HEK293 (cell line): Measurements from ENCODE around the gene CAMK2B.

Experiments used
- CTCF ChIA-PET: fragments of 350-600 bp; formaldehyde crosslinking; extraction: SDS; loops from one replicate; lab custom pipeline; 2021; ENCODE audit warnings: antibody characterized with exemption; lab: Yijun Ruan, JAX
- POLR2A ChIA-PET: fragments of 300-600 bp; formaldehyde crosslinking; extraction: SDS; loops from one replicate; lab custom pipeline; 2020; ENCODE audit warnings: antibody characterized with exemption, inconsistent platforms; lab: Yijun Ruan, JAX
- H3K27ac ChIP-seq: fragments of 200-500 bp; sonication (Bioruptor generic); 2 replicates; pipeline ENCODE4 v1.5.1; 2014; ENCODE audit warnings: low read depth, low read length, control low read depth, inconsistent platforms; ENCODE audit errors: extremely low read depth
- H3K36me3 ChIP-seq, 2 experiments: fragments of 200-500 bp in 1 of 2; sonication (Bioruptor generic) in 1 of 2; 1 replicate in 1 of 2; 2 replicates in 1 of 2; pipeline ENCODE4 v1.5.1; 2014 to 2017; ENCODE audit warnings: inconsistent platforms in 2 of 2, low read length in 2 of 2; ENCODE audit not compliant: control insufficient read depth in 2 of 2, insufficient read depth in 1 of 2
- H3K4me1 ChIP-seq: fragments of 200-500 bp; sonication (Bioruptor generic); 2 replicates; pipeline ENCODE4 v1.5.1; 2014; ENCODE audit warnings: mild to moderate bottlenecking, low read length, inconsistent platforms; ENCODE audit not compliant: control insufficient read depth, insufficient read depth
- H3K4me3 ChIP-seq: 2 replicates; pipeline ENCODE4 v1.5.1; 2011; ENCODE audit warnings: low read depth, mild to moderate bottlenecking, control low read depth, low read length, moderate library complexity
- H3K9me3 ChIP-seq: fragments of 200-500 bp; sonication (Bioruptor generic); 2 replicates; pipeline ENCODE4 v1.5.1; 2014; ENCODE audit warnings: low read depth, low read length, inconsistent platforms; ENCODE audit not compliant: control insufficient read depth, insufficient read depth
- GFI1B ChIP-seq: fragments of 450-650 bp; formaldehyde crosslinking; IDR thresholded peaks from 2 replicates; pipeline ENCODE4 v1.5.1; 2016; ENCODE audit warnings: missing biosample characterization, missing genetic modification characterization
- MYNN ChIP-seq: fragments of 450-650 bp; formaldehyde crosslinking; IDR thresholded peaks from 2 replicates; pipeline ENCODE4 v1.5.1; 2016; ENCODE audit warnings: missing biosample characterization, missing genetic modification characterization, borderline replicate concordance
- YY1 ChIP-seq: fragments of 450-650 bp; formaldehyde crosslinking; IDR thresholded peaks from 2 replicates; pipeline ENCODE4 v1.5.1; 2018; ENCODE audit warnings: missing biosample characterization, missing genetic modification characterization
- YY2 ChIP-seq: fragments of 450-650 bp; formaldehyde crosslinking; IDR thresholded peaks from 2 replicates; pipeline ENCODE4 v1.5.1; 2016; ENCODE audit warnings: missing biosample characterization, missing genetic modification characterization
- ZNF19 ChIP-seq: fragments of 450-650 bp; formaldehyde crosslinking; IDR thresholded peaks from 2 replicates; pipeline ENCODE4; 2016; ENCODE audit warnings: missing biosample characterization, missing genetic modification characterization, low read depth
- ZNF223 ChIP-seq: fragments of 450-650 bp; formaldehyde crosslinking; IDR thresholded peaks from 2 replicates; pipeline ENCODE4 v1.5.1; 2016; ENCODE audit warnings: missing biosample characterization, missing genetic modification characterization
- ZNF24 ChIP-seq: fragments of 450-650 bp; formaldehyde crosslinking; IDR thresholded peaks from 2 replicates; pipeline ENCODE4 v1.5.1; 2016; ENCODE audit warnings: missing biosample characterization, missing genetic modification characterization
- ZNF426 ChIP-seq: fragments of 450-650 bp; formaldehyde crosslinking; IDR thresholded peaks from 2 replicates; pipeline ENCODE4 v1.5.1; 2017; ENCODE audit warnings: missing biosample characterization, missing genetic modification characterization, mild to moderate bottlenecking, inconsistent platforms, moderate library complexity
- ZNF473 ChIP-seq: fragments of 450-650 bp; formaldehyde crosslinking; IDR thresholded peaks from 2 replicates; pipeline ENCODE4 v1.5.1; 2017; ENCODE audit warnings: missing biosample characterization, missing genetic modification characterization
- ZNF658 ChIP-seq: fragments of 450-650 bp; formaldehyde crosslinking; IDR thresholded peaks from 2 replicates; pipeline ENCODE4; 2016; ENCODE audit warnings: missing biosample characterization, missing genetic modification characterization
- TF ChIP-seq, protein P1 (sequence below): fragments of 450-650 bp; formaldehyde crosslinking; IDR thresholded peaks from 2 replicates; pipeline ENCODE4 v1.5.1; 2016; ENCODE audit warnings: missing biosample characterization, missing genetic modification characterization
- TF ChIP-seq, protein P2 (sequence below): fragments of 450-650 bp; formaldehyde crosslinking; IDR thresholded peaks from 2 replicates; pipeline ENCODE4 v1.5.1; 2016; ENCODE audit warnings: missing biosample characterization, missing genetic modification characterization, borderline replicate concordance
- TF ChIP-seq, protein P3 (sequence below): fragments of 450-650 bp; formaldehyde crosslinking; IDR thresholded peaks from 2 replicates; pipeline ENCODE4 v1.5.1; 2016; ENCODE audit warnings: missing biosample characterization, missing genetic modification characterization

CAMK2B gene

DNA sequence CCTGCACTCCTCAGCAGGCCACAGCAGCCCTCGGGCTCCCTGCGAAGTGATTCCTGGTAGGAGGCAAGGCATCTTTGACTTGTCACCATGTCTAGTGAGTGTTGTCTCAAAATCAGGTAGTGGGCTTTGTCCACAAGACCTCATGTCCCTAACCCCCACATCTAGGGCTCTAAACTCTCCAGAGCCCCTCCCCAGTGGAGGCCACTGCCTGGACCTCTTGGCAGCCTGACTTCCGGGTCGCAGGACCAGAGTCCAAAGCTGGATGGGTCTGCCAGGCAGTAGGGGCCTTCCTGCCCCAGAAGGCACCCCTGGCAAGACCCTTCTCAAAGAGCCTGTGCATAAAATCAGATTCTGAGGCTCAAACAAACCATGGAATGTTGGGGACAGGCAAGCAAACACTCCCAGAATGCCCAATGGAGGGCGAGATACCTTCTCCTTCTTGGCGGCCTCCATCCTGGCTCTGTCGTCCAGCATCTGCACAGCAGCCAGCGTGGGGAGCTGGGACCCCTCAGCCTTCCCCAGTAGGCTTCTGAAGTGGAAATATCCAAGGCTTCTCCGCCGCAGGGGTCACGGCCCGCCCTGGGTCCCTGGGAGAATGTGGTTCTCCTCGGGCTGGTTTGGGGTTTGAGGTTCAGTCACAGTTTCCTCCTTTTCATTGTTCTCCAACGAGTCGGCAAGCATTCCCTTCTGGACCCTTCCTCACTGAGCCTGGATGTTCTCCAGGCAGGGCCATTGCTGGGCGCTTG lies 136.7 kb downstream of the CAMK2B start:
- TF ChIP-seq, protein P1, sequence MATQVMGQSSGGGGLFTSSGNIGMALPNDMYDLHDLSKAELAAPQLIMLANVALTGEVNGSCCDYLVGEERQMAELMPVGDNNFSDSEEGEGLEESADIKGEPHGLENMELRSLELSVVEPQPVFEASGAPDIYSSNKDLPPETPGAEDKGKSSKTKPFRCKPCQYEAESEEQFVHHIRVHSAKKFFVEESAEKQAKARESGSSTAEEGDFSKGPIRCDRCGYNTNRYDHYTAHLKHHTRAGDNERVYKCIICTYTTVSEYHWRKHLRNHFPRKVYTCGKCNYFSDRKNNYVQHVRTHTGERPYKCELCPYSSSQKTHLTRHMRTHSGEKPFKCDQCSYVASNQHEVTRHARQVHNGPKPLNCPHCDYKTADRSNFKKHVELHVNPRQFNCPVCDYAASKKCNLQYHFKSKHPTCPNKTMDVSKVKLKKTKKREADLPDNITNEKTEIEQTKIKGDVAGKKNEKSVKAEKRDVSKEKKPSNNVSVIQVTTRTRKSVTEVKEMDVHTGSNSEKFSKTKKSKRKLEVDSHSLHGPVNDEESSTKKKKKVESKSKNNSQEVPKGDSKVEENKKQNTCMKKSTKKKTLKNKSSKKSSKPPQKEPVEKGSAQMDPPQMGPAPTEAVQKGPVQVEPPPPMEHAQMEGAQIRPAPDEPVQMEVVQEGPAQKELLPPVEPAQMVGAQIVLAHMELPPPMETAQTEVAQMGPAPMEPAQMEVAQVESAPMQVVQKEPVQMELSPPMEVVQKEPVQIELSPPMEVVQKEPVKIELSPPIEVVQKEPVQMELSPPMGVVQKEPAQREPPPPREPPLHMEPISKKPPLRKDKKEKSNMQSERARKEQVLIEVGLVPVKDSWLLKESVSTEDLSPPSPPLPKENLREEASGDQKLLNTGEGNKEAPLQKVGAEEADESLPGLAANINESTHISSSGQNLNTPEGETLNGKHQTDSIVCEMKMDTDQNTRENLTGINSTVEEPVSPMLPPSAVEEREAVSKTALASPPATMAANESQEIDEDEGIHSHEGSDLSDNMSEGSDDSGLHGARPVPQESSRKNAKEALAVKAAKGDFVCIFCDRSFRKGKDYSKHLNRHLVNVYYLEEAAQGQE, result no peak
- TF ChIP-seq ZNF426 (tag by site-specific recombination) (no peak), ZNF658 (tag by site-specific recombination) (no peak), ZNF19 (no peak), GFI1B (tag by site-specific recombination) (no peak), ZNF473 (tag by site-specific recombination) (no peak), ZNF24 (tag by site-specific recombination) (no peak), MYNN (tag by site-specific recombination) (no peak), YY2 (tag by site-specific recombination) (no peak)
- TF ChIP-seq, protein P2, sequence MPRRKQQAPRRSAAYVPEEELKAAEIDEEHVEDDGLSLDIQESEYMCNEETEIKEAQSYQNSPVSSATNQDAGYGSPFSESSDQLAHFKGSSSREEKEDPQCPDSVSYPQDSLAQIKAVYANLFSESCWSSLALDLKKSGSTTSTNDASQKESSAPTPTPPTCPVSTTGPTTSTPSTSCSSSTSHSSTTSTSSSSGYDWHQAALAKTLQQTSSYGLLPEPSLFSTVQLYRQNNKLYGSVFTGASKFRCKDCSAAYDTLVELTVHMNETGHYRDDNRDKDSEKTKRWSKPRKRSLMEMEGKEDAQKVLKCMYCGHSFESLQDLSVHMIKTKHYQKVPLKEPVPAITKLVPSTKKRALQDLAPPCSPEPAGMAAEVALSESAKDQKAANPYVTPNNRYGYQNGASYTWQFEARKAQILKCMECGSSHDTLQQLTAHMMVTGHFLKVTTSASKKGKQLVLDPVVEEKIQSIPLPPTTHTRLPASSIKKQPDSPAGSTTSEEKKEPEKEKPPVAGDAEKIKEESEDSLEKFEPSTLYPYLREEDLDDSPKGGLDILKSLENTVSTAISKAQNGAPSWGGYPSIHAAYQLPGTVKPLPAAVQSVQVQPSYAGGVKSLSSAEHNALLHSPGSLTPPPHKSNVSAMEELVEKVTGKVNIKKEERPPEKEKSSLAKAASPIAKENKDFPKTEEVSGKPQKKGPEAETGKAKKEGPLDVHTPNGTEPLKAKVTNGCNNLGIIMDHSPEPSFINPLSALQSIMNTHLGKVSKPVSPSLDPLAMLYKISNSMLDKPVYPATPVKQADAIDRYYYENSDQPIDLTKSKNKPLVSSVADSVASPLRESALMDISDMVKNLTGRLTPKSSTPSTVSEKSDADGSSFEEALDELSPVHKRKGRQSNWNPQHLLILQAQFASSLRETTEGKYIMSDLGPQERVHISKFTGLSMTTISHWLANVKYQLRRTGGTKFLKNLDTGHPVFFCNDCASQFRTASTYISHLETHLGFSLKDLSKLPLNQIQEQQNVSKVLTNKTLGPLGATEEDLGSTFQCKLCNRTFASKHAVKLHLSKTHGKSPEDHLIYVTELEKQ, result no peak
- TF ChIP-seq, protein P3, sequence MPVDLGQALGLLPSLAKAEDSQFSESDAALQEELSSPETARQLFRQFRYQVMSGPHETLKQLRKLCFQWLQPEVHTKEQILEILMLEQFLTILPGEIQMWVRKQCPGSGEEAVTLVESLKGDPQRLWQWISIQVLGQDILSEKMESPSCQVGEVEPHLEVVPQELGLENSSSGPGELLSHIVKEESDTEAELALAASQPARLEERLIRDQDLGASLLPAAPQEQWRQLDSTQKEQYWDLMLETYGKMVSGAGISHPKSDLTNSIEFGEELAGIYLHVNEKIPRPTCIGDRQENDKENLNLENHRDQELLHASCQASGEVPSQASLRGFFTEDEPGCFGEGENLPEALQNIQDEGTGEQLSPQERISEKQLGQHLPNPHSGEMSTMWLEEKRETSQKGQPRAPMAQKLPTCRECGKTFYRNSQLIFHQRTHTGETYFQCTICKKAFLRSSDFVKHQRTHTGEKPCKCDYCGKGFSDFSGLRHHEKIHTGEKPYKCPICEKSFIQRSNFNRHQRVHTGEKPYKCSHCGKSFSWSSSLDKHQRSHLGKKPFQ, result no peak
- H3K27ac ChIP-seq, result no peak overlapping the region
- ChIA-PET CTCF (interaction anchor here (0.6 kb wide), 1 partner anchor 56 kb away, joined by 3 read pairs; no protein-coding TSS in a partner anchor), POLR2A (no interaction called here)
- no peaks in the 10 kb centered on the region for H3K9me3 ChIP-seq
- H3K4me3 ChIP-seq, result no peak overlapping the region
- H3K36me3 ChIP-seq, result no peaks in the 10 kb centered on the region
- 0 out of 2 replicates have a peak, but pooled peaks cover 2% of the 10 kb centered on the region for H3K4me1 ChIP-seq

DNA sequence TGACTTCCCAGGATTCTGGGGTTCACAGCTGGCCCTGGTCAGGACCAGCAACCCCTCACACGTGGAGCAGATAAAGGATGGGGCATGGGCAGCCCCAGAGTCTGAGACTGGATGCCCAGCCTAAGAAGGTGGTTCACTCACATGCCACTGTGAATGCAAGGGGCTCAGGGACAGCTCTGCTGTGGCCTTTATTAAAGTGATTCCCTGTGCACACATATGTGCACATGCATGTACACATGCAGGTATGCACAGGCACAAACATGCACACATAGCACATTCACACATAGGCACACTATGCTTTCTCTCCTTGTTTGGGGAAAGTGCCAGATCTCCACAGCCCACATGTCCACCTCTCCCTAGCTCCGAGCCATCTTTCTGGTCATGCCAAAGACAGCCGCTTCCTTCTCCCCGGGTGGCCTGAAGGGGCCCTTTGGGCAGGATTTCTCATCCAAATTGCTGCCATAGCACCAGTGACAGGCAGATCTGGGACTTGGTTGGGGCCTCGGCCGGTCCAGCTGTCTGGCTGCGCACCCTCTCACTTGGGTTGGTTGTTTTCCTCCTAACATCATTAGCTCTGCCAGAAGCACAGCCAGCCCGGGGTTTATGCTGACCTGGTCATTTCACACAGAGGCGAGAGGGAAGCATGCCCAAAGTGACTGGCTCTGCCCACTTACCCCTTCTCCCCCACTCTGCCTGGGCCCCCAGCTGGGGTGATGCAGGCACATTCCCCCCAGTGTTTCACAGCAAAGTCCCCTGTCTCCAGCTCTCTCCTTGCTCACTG lies 137.6 kb downstream of the CAMK2B start:
- POLR2A ChIA-PET, result no interaction called here
- H3K4me3 ChIP-seq, result no peak overlapping the region
- CTCF ChIA-PET, result interaction anchor here (0.6 kb wide), 1 partner anchor 55 kb away, joined by 3 read pairs; no protein-coding TSS in a partner anchor
- no peaks in the 10 kb centered on the region for H3K36me3 ChIP-seq
- TF ChIP-seq ZNF223 (tag by site-specific recombination) (peak; percentile 66), YY1 (tag by site-specific recombination) (no peak)
- no peaks in the 10 kb centered on the region for H3K9me3 ChIP-seq
- H3K27ac ChIP-seq, result no peak overlapping the region
- 0 out of 2 replicates have a peak, but pooled peaks cover 2% of the 10 kb centered on the region for H3K4me1 ChIP-seq
